ENCODE data around the gene TPST2.

TPST2 gene

DNA sequence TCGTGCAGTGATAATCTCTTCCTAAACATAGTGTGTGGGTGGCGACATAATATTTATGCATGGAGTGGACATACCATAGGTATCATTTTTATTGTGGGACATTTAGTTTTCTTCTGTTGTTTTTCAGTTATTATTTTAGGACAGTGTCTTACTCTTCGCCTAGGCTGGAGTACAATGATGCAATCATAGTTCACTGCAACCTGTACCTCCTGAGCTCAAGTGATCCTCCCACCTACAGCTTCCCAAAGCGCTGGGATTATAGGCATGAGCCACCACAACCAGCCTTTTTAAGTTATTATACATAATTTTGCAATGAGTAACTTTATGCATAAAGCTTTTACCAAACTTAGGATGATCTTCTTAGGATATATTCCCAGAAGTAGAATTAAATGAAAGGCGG lies 103.5 kb downstream of the TPST2 start:
- DNase-seq: no peak

DNA sequence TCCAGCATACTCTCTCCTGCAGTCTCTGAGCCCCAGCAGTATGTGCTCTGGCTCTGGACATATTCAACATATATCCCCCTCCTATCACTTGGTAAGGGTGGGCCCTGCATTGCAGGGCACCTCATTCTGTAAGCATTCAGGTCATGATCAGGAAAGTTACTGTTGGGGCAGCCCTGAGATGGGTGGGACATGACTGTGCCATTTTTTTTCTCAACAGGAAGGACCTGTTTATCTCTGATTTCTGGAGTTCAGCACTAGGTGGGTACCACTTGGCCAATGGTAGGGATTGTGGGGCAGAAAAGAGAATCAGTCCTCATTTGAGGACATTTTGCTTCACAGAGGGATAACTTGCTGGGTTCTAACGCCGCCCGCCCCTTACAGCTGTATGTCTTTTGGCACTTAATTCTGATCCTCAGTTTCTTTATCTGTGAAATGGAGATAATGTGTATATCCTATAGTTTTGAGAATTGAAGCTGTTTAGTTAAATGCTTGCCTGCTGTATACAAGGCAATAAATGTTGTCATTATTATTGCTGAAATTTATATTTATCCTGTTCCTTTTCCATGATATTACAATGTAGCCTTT lies 104.0 kb downstream of the TPST2 start:
- no peak for DNase-seq

- no peak for DNase-seq
Measured at GRCh38 chr22:26485013-26485412, 104.9 kb downstream of the TPST2 start.

- DNase-seq: no peak
Measured at GRCh38 chr22:26484360-26484706, 105.6 kb downstream of the TPST2 start.

DNA sequence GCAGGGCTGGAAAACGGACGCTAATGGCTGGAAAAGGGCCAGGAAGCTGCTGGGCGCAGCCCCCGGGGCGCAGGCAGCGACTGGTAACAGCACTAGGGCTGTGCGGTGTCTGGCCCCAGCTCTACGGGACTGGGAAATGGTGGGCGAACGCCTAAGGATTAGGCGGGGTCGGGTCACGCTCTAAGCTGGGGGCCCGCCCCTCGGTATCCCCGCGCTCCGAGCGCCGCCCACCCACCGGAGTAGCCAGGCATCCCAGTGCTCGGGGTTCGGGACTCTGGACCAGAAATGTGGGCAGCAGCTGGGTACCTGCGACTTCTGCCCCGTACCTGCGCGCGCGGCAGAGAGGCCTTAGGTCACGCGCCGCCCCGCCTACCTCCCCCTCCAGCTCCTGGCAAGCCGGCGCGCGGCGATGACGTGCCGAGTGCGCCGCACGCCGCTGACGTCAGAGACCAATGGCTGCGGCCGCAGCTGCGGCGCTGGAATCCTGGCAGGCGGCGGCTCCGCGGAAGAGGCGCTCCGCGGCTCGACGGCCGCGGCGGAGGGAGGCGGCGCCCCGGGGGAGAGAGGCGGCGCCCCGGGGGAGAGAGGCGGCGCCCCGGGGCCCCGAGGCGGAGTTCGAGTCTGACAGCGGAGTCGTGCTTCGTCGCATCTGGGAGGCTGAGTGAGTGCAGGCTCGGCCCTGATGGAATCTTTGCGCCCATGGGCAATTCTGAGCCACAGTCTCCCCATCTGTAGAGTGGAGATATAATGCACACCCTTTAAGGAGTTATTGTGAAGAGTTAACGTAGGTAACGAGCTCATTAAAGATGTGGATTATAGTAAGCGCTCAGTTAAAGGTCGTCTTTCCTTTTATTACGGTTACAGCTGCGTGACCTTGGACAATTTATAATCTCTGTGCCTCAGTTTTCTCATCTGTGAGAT lies 106.2 kb downstream of the TPST2 start, which contains the start of the genes HPS4 and SRRD:
Gene HPS4 (minus strand): TSS at position 345 of the 921 bp plus-strand sequence. CDS start 2,021 bp downstream, outside the sequence.
Gene SRRD (plus strand): TSS at position 439 of the 921 bp plus-strand sequence. CDS start 14 bp downstream, at position 453.
- DNase-seq: peak; percentile 90

GRCh38 chr22:26483043-26483438 lies 106.9 kb downstream of the TPST2 start:
- no peak for DNase-seq

DNA sequence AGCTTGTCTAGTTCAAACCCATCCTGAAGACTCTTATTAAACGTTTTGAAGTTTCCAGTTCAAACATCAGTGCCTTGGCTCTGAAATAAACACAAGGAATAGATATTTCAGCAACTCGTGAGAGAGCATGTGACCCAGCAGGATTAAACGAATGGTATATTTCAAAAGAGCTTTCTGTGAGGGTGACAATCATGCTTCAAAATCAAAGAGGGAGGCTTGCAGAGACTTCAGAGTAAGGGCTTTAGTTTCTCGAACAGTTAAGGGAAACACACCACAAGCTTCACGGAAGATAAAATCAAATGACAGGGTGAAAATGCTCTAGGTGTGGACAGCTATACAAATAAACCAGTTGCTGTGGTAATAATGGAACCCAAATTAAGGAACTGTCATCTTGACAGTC lies 107.8 kb downstream of the TPST2 start:
- no peak for DNase-seq

GRCh38 chr22:26481694-26482093 lies 108.2 kb downstream of the TPST2 start:
- DNase-seq: no peak

GRCh38 chr22:26481112-26481693 lies 108.7 kb downstream of the TPST2 start:
- no peak for DNase-seq

DNA sequence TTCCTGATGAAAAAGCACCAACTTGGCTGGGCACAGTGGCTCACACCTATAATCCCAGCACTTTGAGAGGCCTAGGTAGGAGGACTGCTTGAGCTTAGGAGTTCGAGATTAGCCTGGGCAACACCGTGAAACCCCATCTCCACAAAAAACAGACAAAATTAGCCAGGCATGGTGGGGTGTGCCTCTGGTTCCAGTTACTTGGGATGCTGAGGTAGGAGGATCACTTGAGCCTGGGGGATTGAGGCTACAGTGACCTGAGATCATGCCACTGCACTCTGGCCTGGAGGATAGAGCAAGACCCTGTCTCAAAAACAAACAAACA lies 109.4 kb downstream of the TPST2 start:
- no peak for DNase-seq

DNA sequence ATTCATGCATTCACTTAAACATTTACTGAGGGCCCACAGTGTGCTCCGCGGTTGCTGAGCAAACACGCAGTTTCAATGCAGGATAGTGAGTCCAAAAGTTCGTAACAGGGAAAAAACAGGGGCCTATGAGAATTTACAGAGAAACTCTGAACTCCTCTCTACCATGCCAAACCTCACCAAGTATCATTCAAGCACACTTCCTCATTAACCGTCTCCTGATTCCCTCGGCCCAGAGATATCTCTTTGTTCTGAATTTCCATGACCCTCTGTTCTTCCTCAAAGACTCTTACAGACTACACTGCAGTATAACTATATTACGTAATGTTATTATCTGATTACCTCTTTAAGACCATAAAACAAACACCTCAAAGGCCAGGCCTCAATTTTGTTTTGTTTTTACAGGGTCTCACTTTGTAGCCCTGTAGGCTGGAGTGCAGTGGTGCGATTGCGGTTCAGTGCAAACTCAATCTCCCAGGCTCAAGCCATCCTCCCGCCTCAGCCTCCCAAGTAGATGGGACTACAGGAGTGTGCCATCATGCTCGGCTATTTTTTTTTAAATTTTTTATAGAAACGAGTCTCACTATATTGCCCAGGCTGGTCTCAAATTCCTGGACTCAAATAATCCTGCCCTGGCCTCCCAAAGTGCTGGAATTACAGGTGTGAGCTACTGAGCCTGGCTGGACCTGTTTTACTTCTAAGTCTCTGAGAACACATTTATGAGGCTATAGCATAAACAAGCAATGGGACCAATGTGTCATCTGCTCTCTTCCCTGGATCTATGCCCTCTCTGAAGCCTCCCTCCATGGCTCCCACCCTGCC lies 109.9 kb downstream of the TPST2 start:
- DNase-seq: peak; percentile 33

DNA sequence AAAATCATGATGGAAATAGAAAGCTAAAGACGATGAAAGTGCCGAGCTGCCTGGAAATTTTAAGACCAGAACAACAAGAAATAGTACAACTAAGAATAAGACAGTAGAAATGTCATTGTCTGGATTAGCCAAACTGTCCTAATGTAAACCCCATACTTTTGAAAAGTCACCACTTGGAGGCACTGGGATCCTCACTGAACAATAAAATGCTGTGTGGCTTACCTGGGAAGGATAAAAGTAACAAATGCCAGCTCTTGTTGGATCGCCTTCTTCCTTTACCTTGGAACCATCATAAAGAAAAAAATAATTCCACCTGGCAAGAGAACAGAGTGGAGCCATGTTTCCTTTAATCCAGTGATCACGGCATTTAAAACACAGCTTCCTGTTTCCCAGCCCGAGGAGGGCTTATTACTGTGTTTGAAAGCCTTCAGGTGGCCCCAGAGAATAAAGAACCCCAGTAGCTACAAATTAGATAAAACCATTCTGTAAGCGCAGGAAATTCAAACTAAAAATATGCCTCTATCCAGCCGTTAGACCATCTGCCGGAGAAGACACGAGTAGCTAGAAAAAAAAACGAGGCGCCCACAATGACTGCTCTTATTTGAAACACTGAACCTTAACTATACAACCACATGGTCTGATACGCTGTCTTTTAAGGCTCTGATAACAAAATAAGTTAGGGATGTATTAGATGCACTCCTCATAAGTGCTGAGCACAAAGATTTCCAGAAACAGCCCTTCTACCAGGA lies 110.7 kb downstream of the TPST2 start:
- DNase-seq: peak; percentile 86

- DNase-seq: no peak
Measured at GRCh38 chr22:26477341-26477731, 112.6 kb downstream of the TPST2 start.

GRCh38 chr22:26476705-26477340 lies 113.1 kb downstream of the TPST2 start:
- DNase-seq: no peak

DNA sequence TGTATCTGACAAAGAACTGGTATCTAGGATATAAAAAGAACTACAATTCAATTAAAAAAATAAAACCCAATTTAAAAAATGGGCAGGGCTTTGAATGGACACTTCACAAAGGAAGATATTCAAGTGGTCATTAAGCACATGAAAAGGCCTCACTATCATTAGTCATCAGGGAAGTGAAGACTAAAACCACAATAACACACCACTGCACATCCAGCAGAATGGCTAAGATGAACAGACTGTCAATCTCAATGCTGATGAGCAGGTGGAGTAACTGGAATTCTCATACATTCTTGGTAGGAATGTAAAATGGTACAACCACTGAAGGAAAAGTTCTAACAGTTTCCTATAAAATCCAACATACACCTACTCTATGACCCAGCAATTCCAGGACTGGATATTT lies 115.2 kb downstream of the TPST2 start:
- no peak for DNase-seq
